ENCODE measurements around the gene SNX5. TPM values are rescaled to one million over a fixed set of nuclear protein-coding genes. Genes with fewer than 3 reads are reported as not detected.

SNX5 gene
- total and polyA plus RNA-seq, 3 donors from 2014 or later, result 72.3 to 116 (median 110) TPM

GRCh38 chr20:17933121-17933520 lies 35.5 kb downstream of the SNX5 start:
- WGBS, 2 donors, result 81 to 100% methylated on average over 1 of the region's 1 CpG
- TF ChIP-seq, protein P1, sequence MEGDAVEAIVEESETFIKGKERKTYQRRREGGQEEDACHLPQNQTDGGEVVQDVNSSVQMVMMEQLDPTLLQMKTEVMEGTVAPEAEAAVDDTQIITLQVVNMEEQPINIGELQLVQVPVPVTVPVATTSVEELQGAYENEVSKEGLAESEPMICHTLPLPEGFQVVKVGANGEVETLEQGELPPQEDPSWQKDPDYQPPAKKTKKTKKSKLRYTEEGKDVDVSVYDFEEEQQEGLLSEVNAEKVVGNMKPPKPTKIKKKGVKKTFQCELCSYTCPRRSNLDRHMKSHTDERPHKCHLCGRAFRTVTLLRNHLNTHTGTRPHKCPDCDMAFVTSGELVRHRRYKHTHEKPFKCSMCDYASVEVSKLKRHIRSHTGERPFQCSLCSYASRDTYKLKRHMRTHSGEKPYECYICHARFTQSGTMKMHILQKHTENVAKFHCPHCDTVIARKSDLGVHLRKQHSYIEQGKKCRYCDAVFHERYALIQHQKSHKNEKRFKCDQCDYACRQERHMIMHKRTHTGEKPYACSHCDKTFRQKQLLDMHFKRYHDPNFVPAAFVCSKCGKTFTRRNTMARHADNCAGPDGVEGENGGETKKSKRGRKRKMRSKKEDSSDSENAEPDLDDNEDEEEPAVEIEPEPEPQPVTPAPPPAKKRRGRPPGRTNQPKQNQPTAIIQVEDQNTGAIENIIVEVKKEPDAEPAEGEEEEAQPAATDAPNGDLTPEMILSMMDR (IDR thresholded peaks at IDR 0.05), result no peak
- no peak for TF ChIP-seq POLR2A (IDR thresholded peaks at IDR 0.05)
- Histone ChIP-seq H3K27me3 (no peaks in the 10 kb centered on the region), H3K36me3 (ENCODE audit: low read depth, missing control alignments) (no peaks in the 10 kb centered on the region), H3K9me3 (no peaks in the 10 kb centered on the region), H3K4me3 (no peak overlapping the region), H3K27ac (no peak overlapping the region), H3K4me1 (peaks cover 16% of the 10 kb centered on the region)
- intact Hi-C loops (cut with DNase I; ENCODE audit: low total_unique reads), result no loop called here
- DNase-seq, result no peak

DNA sequence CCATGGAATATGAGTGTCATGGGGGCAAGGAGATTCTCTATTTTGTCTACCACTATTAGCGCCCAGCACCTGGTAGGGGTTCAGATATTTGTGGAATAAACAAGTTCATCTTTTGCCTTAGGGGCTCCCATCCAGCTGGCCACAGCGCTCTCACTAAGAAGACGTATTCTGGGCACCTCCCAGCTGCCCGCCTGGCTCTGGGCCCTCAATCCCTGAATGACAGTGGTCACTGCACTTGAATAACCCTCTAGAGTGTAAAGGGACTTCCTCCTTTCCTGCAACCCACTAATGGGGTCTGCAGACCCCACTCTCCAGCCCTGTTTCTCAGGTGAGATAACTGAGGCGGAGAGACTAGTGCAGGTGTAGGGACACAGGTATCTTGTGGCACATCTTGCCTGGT lies 36.2 kb downstream of the SNX5 start:
- 93 to 94% methylated on average over 5 of the region's 5 CpGs for WGBS, 2 donors
- no peak for DNase-seq
- TF ChIP-seq, protein P1 (IDR thresholded peaks at IDR 0.05), result no peak
- no peak for TF ChIP-seq POLR2A (IDR thresholded peaks at IDR 0.05)
- Histone ChIP-seq H3K27ac (no peak overlapping the region), H3K36me3 (ENCODE audit: low read depth, missing control alignments) (no peaks in the 10 kb centered on the region), H3K4me1 (peaks cover 11% of the 10 kb centered on the region), H3K4me3 (no peak overlapping the region), H3K27me3 (no peaks in the 10 kb centered on the region), H3K9me3 (no peaks in the 10 kb centered on the region)
- intact Hi-C loops (cut with DNase I; ENCODE audit: low total_unique reads), result no loop called here

DNA sequence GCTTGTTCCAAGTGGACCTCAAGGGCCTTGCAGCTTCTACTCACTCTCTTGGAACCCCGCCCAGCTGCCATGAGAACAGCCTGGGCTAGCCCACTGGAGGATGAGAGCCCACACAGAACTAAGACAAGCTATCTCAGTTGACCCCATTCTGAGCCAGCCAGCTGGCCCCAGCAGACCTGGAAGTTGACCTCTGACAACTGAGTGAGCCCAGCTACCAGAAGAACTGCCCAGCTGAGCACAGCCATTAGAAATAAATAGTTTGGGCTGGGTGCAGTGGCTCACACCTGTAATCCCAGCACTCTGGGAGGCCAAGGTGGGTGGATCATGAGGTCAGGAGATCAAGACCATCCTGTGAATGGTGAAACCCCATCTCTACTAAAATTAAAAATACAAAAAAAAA lies 37.1 kb downstream of the SNX5 start:
- H3K27ac ChIP-seq, result no peak overlapping the region
- no peak for DNase-seq
- H3K9me3 ChIP-seq, result no peaks in the 10 kb centered on the region
- H3K36me3 ChIP-seq (ENCODE audit: low read depth, missing control alignments), result no peaks in the 10 kb centered on the region
- no peaks in the 10 kb centered on the region for H3K27me3 ChIP-seq
- TF ChIP-seq, protein P1 (IDR thresholded peaks at IDR 0.05), result no peak
- intact Hi-C loops (cut with DNase I; ENCODE audit: low total_unique reads), result no loop called here
- WGBS, 2 donors, result 100% methylated on average over 1 of the region's 1 CpG
- H3K4me1 ChIP-seq, result peaks cover 2% of the 10 kb centered on the region
- no peak overlapping the region for H3K4me3 ChIP-seq

DNA sequence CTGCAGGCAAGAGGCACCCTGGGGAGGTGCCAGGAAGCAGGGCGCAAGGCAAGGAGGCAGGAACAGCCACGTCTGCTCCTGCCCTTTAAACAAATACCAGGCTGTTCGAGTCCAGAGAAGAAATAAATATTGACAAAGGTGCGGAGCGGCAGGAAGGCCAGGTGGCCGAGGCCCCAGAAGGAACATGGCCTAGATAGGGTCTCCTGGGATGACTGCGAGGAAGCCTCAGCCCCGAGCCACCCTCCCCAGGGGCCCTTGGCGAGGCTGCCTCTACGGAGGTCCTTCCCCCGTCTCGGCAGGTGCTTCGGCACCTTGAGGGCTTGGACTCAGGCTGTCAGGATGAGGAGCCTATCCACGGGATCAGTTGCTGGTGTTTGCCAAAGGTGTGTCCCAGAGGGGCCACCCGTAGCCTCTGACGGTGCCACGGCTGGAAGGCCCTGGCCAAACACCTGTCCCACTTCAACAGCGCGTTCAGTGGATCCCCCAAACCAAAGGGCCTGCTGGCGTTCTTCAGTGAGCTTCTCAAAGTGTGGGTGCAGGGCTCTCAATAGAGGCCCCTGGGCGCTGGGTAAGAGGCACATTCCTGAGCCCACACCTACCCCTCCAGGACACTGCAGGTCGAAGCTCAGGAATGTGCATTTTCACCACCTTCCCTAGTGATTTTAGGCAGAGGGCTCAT lies 39.8 kb downstream of the SNX5 start:
- no peaks in the 10 kb centered on the region for H3K4me1 ChIP-seq
- H3K36me3 ChIP-seq (ENCODE audit: low read depth, missing control alignments), result no peaks in the 10 kb centered on the region
- no peaks in the 10 kb centered on the region for H3K9me3 ChIP-seq
- H3K4me3 ChIP-seq, result no peak overlapping the region
- WGBS, 2 donors, result 85 to 93% methylated on average over 7 to 22 of the region's 22 CpGs
- TF ChIP-seq POLR2A (IDR thresholded peaks at IDR 0.05), result no peak
- TF ChIP-seq, protein P1 (IDR thresholded peaks at IDR 0.05), result no peak
- H3K27me3 ChIP-seq, result no peaks in the 10 kb centered on the region
- H3K27ac ChIP-seq, result no peak overlapping the region
- DNase-seq, result no peak
- intact Hi-C loops (cut with DNase I; ENCODE audit: low total_unique reads), result no loop called here

DNA sequence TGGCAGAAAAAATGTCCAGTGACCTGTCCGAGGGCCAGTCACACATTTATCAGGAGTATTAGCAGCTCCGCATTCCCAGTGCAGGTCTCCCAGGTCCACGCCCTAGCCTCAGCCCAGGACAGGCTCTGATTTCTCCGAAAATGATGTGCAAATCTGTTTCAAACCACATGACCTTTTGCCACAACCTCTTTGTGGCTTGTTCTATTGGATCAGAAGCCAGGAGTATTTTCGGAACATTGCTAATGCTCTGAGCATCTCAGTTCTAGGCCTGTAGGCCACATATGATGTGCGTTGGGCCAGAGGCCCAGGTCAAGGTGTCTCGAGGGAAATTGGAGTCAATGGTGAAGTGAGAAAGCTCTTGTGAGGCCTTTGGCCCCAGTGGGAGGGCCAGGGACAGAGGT lies 40.4 kb downstream of the SNX5 start:
- intact Hi-C loops (cut with DNase I; ENCODE audit: low total_unique reads), result no loop called here
- TF ChIP-seq, protein P1 (IDR thresholded peaks at IDR 0.05), result no peak
- TF ChIP-seq POLR2A (IDR thresholded peaks at IDR 0.05), result no peak
- H3K36me3 ChIP-seq (ENCODE audit: low read depth, missing control alignments), result no peaks in the 10 kb centered on the region
- WGBS, 2 donors, result 78 to 83% methylated on average over 7 of the region's 7 CpGs
- H3K9me3 ChIP-seq, result no peaks in the 10 kb centered on the region
- DNase-seq, result no peak
- no peak overlapping the region for H3K27ac ChIP-seq
- no peaks in the 10 kb centered on the region for H3K4me1 ChIP-seq
- H3K27me3 ChIP-seq, result no peaks in the 10 kb centered on the region
- no peak overlapping the region for H3K4me3 ChIP-seq
